ENCODE results near the gene ALKBH7.

DNA sequence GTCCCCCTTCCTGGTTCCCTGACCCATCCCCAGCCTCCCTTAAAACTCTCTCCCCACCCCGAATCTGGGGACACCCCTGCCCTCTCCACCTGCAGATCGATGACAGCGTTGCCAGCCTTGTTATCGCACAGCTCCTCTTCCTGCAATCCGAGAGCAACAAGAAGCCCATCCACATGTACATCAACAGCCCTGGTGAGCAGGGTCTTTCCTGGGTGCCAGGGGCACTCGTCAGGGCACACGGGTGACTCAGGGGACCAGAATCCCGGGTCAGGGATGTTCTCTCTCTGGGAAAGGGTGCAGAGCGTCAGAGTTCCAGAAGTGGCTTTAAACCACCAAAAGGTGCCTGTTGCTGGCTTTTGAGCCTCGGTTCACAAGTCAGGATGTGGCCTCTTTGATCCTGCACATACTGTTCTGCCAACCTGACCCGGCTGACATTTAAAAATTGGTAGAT, 10.2 kb upstream of the ALKBH7 start:
- TF ChIP-seq, protein P1, sequence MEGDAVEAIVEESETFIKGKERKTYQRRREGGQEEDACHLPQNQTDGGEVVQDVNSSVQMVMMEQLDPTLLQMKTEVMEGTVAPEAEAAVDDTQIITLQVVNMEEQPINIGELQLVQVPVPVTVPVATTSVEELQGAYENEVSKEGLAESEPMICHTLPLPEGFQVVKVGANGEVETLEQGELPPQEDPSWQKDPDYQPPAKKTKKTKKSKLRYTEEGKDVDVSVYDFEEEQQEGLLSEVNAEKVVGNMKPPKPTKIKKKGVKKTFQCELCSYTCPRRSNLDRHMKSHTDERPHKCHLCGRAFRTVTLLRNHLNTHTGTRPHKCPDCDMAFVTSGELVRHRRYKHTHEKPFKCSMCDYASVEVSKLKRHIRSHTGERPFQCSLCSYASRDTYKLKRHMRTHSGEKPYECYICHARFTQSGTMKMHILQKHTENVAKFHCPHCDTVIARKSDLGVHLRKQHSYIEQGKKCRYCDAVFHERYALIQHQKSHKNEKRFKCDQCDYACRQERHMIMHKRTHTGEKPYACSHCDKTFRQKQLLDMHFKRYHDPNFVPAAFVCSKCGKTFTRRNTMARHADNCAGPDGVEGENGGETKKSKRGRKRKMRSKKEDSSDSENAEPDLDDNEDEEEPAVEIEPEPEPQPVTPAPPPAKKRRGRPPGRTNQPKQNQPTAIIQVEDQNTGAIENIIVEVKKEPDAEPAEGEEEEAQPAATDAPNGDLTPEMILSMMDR (IDR thresholded peaks at IDR 0.05; ENCODE audit: poor library complexity, severe bottlenecking), result no peak
- TF ChIP-seq TAF1 (IDR thresholded peaks at IDR 0.05; ENCODE audit: low read depth), result no peak
- no peak for TF ChIP-seq POLR2AphosphoS5 (IDR thresholded peaks at IDR 0.05)
- TF ChIP-seq, protein P2, sequence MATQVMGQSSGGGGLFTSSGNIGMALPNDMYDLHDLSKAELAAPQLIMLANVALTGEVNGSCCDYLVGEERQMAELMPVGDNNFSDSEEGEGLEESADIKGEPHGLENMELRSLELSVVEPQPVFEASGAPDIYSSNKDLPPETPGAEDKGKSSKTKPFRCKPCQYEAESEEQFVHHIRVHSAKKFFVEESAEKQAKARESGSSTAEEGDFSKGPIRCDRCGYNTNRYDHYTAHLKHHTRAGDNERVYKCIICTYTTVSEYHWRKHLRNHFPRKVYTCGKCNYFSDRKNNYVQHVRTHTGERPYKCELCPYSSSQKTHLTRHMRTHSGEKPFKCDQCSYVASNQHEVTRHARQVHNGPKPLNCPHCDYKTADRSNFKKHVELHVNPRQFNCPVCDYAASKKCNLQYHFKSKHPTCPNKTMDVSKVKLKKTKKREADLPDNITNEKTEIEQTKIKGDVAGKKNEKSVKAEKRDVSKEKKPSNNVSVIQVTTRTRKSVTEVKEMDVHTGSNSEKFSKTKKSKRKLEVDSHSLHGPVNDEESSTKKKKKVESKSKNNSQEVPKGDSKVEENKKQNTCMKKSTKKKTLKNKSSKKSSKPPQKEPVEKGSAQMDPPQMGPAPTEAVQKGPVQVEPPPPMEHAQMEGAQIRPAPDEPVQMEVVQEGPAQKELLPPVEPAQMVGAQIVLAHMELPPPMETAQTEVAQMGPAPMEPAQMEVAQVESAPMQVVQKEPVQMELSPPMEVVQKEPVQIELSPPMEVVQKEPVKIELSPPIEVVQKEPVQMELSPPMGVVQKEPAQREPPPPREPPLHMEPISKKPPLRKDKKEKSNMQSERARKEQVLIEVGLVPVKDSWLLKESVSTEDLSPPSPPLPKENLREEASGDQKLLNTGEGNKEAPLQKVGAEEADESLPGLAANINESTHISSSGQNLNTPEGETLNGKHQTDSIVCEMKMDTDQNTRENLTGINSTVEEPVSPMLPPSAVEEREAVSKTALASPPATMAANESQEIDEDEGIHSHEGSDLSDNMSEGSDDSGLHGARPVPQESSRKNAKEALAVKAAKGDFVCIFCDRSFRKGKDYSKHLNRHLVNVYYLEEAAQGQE (IDR thresholded peaks at IDR 0.05; ENCODE audit: borderline replicate concordance), result no peak
